ENCODE results near the gene KIF3A. TPM values are rescaled to one million over a fixed set of nuclear protein-coding genes. Genes with fewer than 3 reads are reported as not detected.

KIF3A gene
- total RNA-seq, 6 experiments from 2014 or later = 1.3 to 4.2 (median 2.1) TPM

DNA sequence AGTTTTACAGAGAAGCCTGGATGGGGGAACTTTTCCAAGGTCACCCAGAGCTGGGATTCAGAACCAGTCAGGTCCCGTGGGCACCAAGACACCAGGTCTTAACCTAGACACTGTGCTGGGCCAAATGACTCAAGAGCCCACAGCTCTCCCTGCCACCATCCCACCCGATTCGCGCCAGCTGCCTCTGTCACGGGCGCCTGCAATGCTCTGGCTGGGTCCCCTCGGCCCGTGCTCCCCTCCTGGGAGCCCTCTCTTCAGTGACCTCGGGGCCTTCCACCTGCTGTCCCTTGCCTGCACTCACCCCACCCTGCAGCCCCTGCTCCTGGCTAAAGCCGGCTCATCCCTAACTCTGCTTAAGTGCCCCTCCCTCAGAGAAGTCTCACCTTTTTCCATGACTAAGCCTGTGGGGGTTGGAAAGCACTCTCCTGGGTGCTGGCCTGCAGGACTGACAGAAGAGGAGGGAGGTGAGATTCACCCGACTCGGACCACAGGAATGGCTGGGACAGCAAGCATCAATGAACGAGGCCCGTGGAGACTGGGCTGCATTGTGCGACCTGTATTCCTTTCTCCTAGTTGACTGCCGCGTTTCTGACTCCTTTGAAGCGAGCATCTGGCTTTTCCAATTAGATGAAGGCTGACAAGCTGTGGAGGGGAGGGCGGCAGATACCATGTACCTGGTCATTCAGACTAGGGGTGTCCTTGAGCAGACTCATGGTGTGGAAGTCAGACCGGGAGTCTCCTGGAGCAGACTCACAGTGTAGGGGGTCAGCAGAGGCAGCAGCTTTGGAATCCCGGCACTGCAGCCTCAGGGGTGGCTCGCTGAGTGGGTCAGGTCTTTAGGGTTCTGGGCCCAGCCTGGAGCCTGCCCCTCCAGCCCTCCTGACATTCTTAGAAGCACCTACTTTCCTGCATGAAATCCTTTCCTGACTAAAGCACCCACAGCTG lies 69.3 kb downstream of the KIF3A start:
- Histone ChIP-seq H3K4me1 (no peaks in the 10 kb centered on the region), H3K27me3 (no peaks in the 10 kb centered on the region), H3K27ac (no peak overlapping the region), H3K4me3 (no peak overlapping the region), H3K9me3 (no peaks in the 10 kb centered on the region), H3K36me3 (no peaks in the 10 kb centered on the region)
- no peak for TF ChIP-seq POLR2A (IDR thresholded peaks at IDR 0.05)
- TF ChIP-seq, protein P1, sequence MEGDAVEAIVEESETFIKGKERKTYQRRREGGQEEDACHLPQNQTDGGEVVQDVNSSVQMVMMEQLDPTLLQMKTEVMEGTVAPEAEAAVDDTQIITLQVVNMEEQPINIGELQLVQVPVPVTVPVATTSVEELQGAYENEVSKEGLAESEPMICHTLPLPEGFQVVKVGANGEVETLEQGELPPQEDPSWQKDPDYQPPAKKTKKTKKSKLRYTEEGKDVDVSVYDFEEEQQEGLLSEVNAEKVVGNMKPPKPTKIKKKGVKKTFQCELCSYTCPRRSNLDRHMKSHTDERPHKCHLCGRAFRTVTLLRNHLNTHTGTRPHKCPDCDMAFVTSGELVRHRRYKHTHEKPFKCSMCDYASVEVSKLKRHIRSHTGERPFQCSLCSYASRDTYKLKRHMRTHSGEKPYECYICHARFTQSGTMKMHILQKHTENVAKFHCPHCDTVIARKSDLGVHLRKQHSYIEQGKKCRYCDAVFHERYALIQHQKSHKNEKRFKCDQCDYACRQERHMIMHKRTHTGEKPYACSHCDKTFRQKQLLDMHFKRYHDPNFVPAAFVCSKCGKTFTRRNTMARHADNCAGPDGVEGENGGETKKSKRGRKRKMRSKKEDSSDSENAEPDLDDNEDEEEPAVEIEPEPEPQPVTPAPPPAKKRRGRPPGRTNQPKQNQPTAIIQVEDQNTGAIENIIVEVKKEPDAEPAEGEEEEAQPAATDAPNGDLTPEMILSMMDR (IDR thresholded peaks at IDR 0.05) = no peak
- ATAC-seq = no peak
- intact Hi-C loops (cut with DNase I) = no loop called here
- 76% methylated on average over 9 of the region's 22 CpGs for WGBS (ENCODE audit: insufficient coverage, low coverage, low lambda C conversion rate, missing lambda C conversion rate)
- DNase-seq = no peak

DNA sequence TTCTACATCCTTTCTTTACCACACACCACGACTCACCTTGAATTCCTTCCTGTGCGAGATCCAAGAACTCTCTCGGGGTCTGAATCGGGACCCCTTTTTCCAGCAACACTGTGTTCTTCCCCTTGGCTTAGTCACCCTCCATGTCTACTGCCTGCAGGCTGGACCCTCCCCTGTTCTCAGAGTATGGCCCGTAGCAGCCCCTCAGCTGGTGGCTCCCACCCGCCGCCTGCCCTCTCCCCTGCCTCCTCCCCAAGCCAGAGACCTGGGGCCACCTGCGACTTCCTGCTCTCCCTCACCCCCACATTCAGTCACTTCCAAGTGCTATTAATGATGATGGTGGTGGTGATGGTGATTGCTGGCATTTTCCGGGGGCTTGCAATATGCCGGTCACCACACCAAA lies 70.0 kb downstream of the KIF3A start:
- intact Hi-C loops (cut with DNase I) = no loop called here
- no peaks in the 10 kb centered on the region for H3K4me1 ChIP-seq
- TF ChIP-seq, protein P1 (IDR thresholded peaks at IDR 0.05) = no peak
- TF ChIP-seq POLR2A (IDR thresholded peaks at IDR 0.05) = no peak
- ATAC-seq = no peak
- H3K27me3 ChIP-seq = no peaks in the 10 kb centered on the region
- H3K4me3 ChIP-seq = no peak overlapping the region
- 78% methylated on average over 7 of the region's 10 CpGs for WGBS (ENCODE audit: insufficient coverage, low coverage, low lambda C conversion rate, missing lambda C conversion rate)
- no peak for DNase-seq
- no peaks in the 10 kb centered on the region for H3K36me3 ChIP-seq
- H3K27ac ChIP-seq = no peak overlapping the region
- H3K9me3 ChIP-seq = no peaks in the 10 kb centered on the region

DNA sequence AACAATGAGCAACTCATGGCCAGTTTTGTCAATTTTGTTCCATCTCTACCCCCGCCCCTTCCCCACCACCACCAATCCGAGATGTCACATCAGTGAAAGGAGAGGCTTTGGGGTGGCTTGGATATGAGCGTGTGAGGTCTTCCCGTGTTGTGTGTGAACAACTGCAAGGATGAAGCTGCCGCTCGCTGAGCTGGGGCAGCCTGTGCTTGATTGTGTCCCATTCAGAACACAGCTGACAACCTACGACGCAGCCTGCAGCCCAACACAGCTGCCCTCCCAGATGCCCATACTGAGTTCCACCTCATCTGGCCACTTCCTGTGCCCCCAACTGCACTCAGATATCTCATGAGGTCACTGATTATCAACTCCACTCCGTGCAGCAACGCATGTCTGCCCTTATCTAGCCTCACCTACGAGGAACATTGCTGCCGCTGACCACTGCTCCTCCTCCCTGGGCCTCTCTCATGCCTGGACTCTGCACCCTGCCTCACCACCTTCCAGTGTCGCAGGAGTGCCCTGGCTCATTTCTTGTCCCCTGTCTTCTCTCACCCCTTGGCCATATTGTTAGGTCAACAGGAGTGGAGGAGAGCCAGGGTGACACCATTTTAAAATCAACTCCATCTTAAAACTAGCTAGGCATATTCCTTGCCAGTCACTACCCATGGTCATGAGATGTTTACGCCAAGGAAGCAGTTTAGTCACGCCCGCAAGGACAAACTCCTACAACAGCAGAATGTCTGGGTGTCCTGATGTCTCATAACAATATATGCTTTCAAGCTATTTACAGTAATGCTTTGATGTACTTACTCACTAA lies 70.8 kb downstream of the KIF3A start:
- Histone ChIP-seq H3K4me1 (no peaks in the 10 kb centered on the region), H3K27ac (no peak overlapping the region), H3K36me3 (no peaks in the 10 kb centered on the region), H3K27me3 (no peaks in the 10 kb centered on the region), H3K9me3 (no peaks in the 10 kb centered on the region), H3K4me3 (no peak overlapping the region)
- WGBS (ENCODE audit: insufficient coverage, low coverage, low lambda C conversion rate, missing lambda C conversion rate) = 85% methylated on average over 6 of the region's 16 CpGs
- intact Hi-C loops (cut with DNase I) = no loop called here
- no peak for ATAC-seq
- no peak for TF ChIP-seq POLR2A (IDR thresholded peaks at IDR 0.05)
- TF ChIP-seq, protein P1 (IDR thresholded peaks at IDR 0.05) = no peak
- no peak for DNase-seq

DNA sequence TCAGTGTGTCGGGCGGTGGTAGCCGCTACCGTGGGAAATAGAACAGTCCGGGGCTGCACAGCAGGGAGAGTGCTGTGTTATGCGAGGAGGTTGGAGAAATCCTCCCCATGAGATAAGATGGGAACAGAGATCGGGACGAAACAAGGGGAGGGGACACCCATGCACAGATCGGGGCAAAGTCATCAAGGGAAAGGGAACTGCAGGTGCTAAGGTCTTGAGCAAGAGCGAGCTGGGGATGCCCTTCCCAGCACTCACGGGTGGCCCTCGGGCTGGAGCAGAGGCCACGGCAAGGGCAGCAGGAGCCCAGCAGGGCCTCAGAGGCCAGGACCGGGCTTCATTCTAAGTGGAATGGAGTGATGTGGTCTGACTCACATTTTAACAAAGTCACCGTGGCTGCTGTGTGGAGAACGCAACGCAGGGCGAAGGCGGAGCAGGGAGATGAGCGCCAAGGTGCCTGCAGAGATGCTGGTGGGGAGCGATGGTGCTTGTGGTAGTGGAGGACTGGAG lies 71.7 kb downstream of the KIF3A start:
- H3K27ac ChIP-seq = no peak overlapping the region
- no peaks in the 10 kb centered on the region for H3K4me1 ChIP-seq
- H3K4me3 ChIP-seq = no peak overlapping the region
- WGBS (ENCODE audit: insufficient coverage, low coverage, low lambda C conversion rate, missing lambda C conversion rate) = 86% methylated on average over 21 of the region's 21 CpGs
- H3K9me3 ChIP-seq = no peaks in the 10 kb centered on the region
- no peaks in the 10 kb centered on the region for H3K36me3 ChIP-seq
- no peaks in the 10 kb centered on the region for H3K27me3 ChIP-seq
- ATAC-seq (no peak), DNase-seq (no peak)
- intact Hi-C loops (cut with DNase I) = no loop called here
- TF ChIP-seq, protein P1 (IDR thresholded peaks at IDR 0.05) = no peak
- no peak for TF ChIP-seq POLR2A (IDR thresholded peaks at IDR 0.05)
